T-helper 2 cell treated with Interferon-gamma antibody and Interleukin-4, amounts not matched to agents 100 ng/mL and 5 ng/mL, for 36 hours (primary cell): ENCODE measurements around the gene SZRD1. TPM values are rescaled to one million over a fixed set of nuclear protein-coding genes. Genes with fewer than 3 reads are reported as not detected.

ENCODE experiments used
- intact Hi-C: fragments of 100-400 bp; cut with micrococcal nuclease; formaldehyde crosslinking; loops from one replicate; pipeline ENCODE4 v1.15.1; 2023
- total RNA-seq: library from RNA; stranded (reverse); gene quantifications from 2 replicates; pipeline ENCODE4 v1.2.3, GENCODE V29; 2022

The SZRD1 gene
- total RNA-seq, 1 donor from 2014 or later = 173 TPM

- intact Hi-C loops = no loop called here
These were observed 70.0 kb downstream of the SZRD1 start, which contains the start of gene SPATA21 for GRCh38 chr1:16436946-16437474. SPATA21 (minus strand) TSS chr1:16437424; CDS start chr1:16431371, 6,053 bp downstream.

GRCh38 chr1:16438516-16438915 lies 71.5 kb downstream of the SZRD1 start:
- intact Hi-C loops = no loop called here

DNA sequence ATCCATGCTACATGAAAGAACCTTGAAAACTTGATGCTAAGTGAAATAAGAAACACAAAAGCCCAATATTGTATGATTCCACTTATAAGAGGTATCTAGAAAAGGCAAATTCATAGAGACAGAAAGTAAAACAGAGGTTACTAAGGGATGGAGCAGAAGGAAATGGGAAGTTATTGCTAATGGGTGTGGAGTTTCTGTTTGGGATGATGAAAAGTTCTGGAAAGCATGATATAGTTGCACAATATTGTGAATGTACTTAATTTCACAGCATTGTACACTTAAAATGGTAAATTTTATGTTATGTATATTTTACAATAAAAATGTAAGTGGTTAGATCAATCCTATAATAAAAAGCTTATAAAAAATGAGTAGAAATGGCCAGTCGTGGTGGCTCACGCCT lies 71.9 kb downstream of the SZRD1 start:
- intact Hi-C loops = no loop called here

DNA sequence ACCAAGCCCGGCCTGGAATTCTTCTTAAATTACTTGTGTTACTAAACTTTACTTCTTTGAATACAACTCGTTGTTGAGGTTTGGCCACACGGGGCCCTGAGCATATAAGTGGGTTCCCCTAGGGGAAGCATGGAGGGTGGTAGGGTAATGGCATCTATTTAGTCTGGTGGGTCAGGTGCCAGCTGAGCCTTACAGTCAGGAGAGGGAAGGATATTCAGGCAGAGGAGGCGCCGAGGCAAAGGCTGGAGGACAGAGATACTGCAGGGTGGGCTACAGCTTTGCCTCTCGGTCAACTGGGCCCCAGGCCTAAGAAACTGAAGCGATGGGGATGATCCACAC lies 73.1 kb downstream of the SZRD1 start:
- intact Hi-C loops = loop anchor here (1.0 to 2.0 kb wide), 3 partner anchors 20 to 73 kb away; partner anchors contain the start of gene SZRD1

GRCh38 chr1:16440470-16441281 lies 73.6 kb downstream of the SZRD1 start, which contains the start of gene NECAP2:
NECAP2 (plus strand) TSS chr1:16440724; CDS start chr1:16440762, 38 bp downstream.
- intact Hi-C loops = loop anchor here (1.0 to 2.0 kb wide), 4 partner anchors 20 to 88 kb away; partner anchors contain the start of genes FBXO42 and SZRD1

GRCh38 chr1:16441282-16441665 lies 74.2 kb downstream of the SZRD1 start:
- intact Hi-C loops = loop anchor here (1.0 to 2.0 kb wide), 2 partner anchors 58 to 89 kb away; partner anchors contain the start of gene FBXO42

DNA sequence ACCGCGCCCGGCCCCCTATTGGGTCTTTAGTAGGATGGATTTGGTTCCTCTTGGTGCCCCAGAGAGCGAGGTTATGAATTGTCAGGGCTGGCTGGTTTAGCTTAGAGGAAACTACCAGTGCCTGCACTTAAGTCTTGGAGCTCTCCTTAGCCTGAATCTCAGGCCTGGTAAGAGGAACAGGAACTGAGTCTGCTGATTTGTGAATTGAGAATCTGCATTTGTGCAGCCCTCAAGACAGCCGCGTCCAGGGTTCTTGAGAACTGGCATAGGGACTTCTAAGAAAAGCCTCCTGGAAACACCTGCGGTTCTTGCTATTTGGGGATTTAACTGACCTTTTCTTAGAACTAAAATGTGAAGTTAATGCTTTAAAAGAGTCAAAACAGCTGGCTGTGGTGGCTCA lies 75.2 kb downstream of the SZRD1 start:
- intact Hi-C loops = no loop called here

- intact Hi-C loops = no loop called here
These were observed 75.9 kb downstream of the SZRD1 start for GRCh38 chr1:16442941-16443340.

DNA sequence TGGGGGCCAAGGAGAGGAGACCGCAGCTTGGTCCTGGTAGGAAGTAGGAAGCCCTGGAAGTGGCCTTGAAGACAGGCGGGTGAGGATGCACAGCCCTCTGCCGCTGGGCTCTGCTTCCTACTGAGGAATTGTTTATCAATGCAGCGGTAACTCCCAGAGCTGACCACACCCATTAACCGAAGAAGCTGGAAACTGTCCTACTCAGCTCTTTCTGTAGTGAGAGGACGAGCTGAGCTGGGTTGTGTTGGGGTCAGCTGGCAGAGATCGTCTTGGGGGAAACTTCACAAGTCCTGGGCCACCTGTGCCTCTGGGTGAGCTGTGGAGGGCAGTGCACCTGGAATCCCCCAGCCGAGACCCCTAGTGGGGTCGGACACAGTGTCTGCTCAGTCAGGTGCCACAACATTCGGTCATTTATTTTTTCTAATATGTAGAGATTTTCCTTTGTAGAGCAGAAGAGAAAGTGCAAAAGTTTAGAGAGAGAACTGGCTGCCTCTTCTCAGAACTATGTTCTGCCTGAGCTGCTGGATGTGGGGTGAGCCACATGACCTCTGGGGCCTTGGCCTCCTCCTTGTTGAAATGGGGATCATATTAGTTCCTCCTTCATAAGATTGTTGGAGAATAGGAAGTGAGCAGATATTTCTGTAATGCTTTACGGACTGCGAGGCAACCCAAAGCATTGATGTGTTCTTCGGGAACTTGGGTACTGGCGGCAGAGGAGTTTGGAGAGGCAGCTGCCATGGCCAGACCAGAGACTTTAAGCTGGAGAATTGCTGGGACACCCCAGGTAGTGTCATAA lies 77.1 kb downstream of the SZRD1 start:
- intact Hi-C loops = no loop called here

GRCh38 chr1:16445052-16445451 lies 78.0 kb downstream of the SZRD1 start:
- intact Hi-C loops = no loop called here

DNA sequence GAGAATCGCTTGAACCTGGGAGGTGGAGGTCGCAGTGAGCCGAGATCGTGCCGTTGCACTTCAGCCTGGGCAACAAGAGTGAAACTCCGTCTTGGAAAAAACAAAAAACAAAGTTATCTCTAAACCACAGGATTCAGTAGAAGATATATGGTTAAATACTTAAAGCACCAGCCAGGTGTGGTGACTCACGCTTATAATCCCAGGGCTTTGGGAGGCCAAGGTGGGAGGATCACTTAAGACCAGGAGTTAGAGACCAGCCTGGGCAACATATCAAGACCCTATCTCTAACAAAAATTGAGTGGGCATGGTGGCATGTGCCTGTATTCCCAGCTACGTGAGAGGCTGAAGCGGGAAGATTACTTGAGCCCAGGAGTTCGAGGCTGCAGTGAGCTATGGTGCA lies 79.1 kb downstream of the SZRD1 start:
- intact Hi-C loops = no loop called here

GRCh38 chr1:16447641-16448040 lies 80.6 kb downstream of the SZRD1 start:
- intact Hi-C loops = no loop called here

Other genes starting within 250 kb of the SZRD1 start
- gene EPHA2, start 211.2 kb upstream of the SZRD1 start, total RNA-seq = not detected in 2 replicates
- 9.5 and 10.1 TPM in 2 replicates for gene ARHGEF19, start 154.6 kb upstream of the SZRD1 start, total RNA-seq
- gene CPLANE2, start 130.1 kb upstream of the SZRD1 start, total RNA-seq = 6.1 and 6.3 TPM in 2 replicates
- gene FBXO42, start 14.8 kb upstream of the SZRD1 start, total RNA-seq = 17.2 and 20.5 TPM in 2 replicates
- gene SPATA21, start 70.2 kb downstream of the SZRD1 start, total RNA-seq = 0.11 TPM in 1 of 2 replicates, not detected in the other
- 104 and 110 TPM in 2 replicates for gene NECAP2, start 73.5 kb downstream of the SZRD1 start, total RNA-seq
- gene RNU1-1, start 147.0 kb downstream of the SZRD1 start, total RNA-seq = 2,343 and 2,397 TPM in 2 replicates
- gene NBPF1, start 246.3 kb downstream of the SZRD1 start, total RNA-seq = 4.0 and 4.1 TPM in 2 replicates